A549 (cell line): ENCODE measurements around the gene FBXL4. TPM values are rescaled to one million over a fixed set of nuclear protein-coding genes. Genes with fewer than 3 reads are reported as not detected.

Experiments used
- ATAC-seq, 2 experiments: fragments of 200-7000 bp in 1 of 2; fragments of >200 bp in 1 of 2; cut with Nextera tagmentation in 1 of 2; cut with Tn5 transposase in 1 of 2; 3 replicates each; pipeline versions ENCODE4 v1.8.0 to v1.9.1; 2018 to 2020; ENCODE audit warnings: mild to moderate bottlenecking in 1 of 2, moderate library complexity in 1 of 2
- CTCF ChIA-PET: fragments of 300-600 bp; sonication (Branson Sonifier 250); formaldehyde crosslinking; extraction: SDS; loops from one replicate; lab custom pipeline; 2021; ENCODE audit warnings: antibody characterized with exemption, inconsistent platforms; lab: Yijun Ruan, JAX
- POLR2A ChIA-PET: fragments of 350-600 bp; formaldehyde crosslinking; extraction: SDS; loops from one replicate; lab custom pipeline; 2021; ENCODE audit warnings: antibody characterized with exemption, inconsistent platforms; lab: Yijun Ruan, JAX
- DNase-seq, 2 experiments: peaks; one replicate each; pipeline versions ENCODE4 v3.0.0 to v3.0.0-alpha.2; 2011 to 2016; ENCODE audit warnings: low read depth in 1 of 2, low spot score in 1 of 2
- FAIRE-seq: peaks from 2 replicates; lab custom pipeline; 2011; peaks lifted over from hg19 to GRCh38; lab: Jason Lieb, UNC
- H3K27ac ChIP-seq, 2 experiments: fragments of >200 bp; sonication (Bioruptor Twin); formaldehyde crosslinking; 3 replicates each; pipeline ENCODE4 v1.5.1; 2016 to 2017
- H3K4me1 ChIP-seq: fragments of >200 bp; sonication (Bioruptor Twin); formaldehyde crosslinking; 3 replicates; pipeline ENCODE4 v1.6.1; 2016
- H3K4me2 ChIP-seq: fragments of >200 bp; sonication (Bioruptor Twin); formaldehyde crosslinking; 3 replicates; pipeline ENCODE4 v1.6.1; 2016
- H3K4me3 ChIP-seq: fragments of >200 bp; sonication (Bioruptor Twin); formaldehyde crosslinking; 3 replicates; pipeline ENCODE4 v1.5.1; 2016
- H3K9me3 ChIP-seq: fragments of >200 bp; sonication (Bioruptor Twin); formaldehyde crosslinking; 3 replicates; pipeline ENCODE4 v1.6.1; 2016
- ATOH8 ChIP-seq: fragments of 250-450 bp; sonication (Bioruptor Pico); IDR thresholded peaks from 2 replicates; pipeline ENCODE4 v1.5.0; 2020; ENCODE audit warnings: low read depth, mild to moderate bottlenecking, moderate library complexity
- BHLHE40 ChIP-seq: IDR thresholded peaks from 2 replicates; pipeline ENCODE4 v1.6.1; 2012; ENCODE audit warnings: low read depth, low read length, inconsistent platforms
- CBX8 ChIP-seq: fragments of 200-600 bp; sonication (generic); IDR thresholded peaks from 2 replicates; pipeline ENCODE4 v1.6.1; 2016
- CHD4 ChIP-seq: fragments of 200-600 bp; sonication (generic); IDR thresholded peaks from 2 replicates; pipeline ENCODE4 v1.6.1; 2016; ENCODE audit warnings: antibody characterized with exemption, mild to moderate bottlenecking, borderline replicate concordance
- FOSL2 ChIP-seq, 2 experiments: fragments of 450-650 bp in 1 of 2; fragments of >200 bp in 1 of 2; sonication (Bioruptor Twin) in 1 of 2; formaldehyde crosslinking; IDR thresholded peaks; 2 replicates each; pipeline versions ENCODE4 v1.5.0 to v1.6.1; 2016 to 2020; ENCODE audit warnings: mild to moderate bottlenecking in 1 of 2, moderate library complexity in 1 of 2
- HMGXB4 ChIP-seq: fragments of 250-450 bp; sonication (Bioruptor Pico); IDR thresholded peaks from 2 replicates; pipeline ENCODE4 v1.5.0; 2021; ENCODE audit warnings: mild to moderate bottlenecking, moderate library complexity, borderline replicate concordance
- HOXA7 ChIP-seq: fragments of 250-450 bp; sonication (Bioruptor Pico); IDR thresholded peaks from 2 replicates; pipeline ENCODE4 v1.5.0; 2020; ENCODE audit warnings: mild to moderate bottlenecking, moderate library complexity
- JUN ChIP-seq, 2 experiments: fragments of >200 bp; sonication (Bioruptor Twin); formaldehyde crosslinking; IDR thresholded peaks; 2 replicates in 1 of 2; 3 replicates in 1 of 2; pipeline ENCODE4 v1.6.1; 2016 to 2017
- KDM1A ChIP-seq: fragments of 200-600 bp; sonication (generic); IDR thresholded peaks from 2 replicates; pipeline ENCODE4 v1.6.1; 2016; ENCODE audit warnings: low read depth, mild to moderate bottlenecking
- MAFK ChIP-seq: fragments of 450-650 bp; IDR thresholded peaks from 2 replicates; pipeline ENCODE4 v1.6.1; 2014; ENCODE audit not compliant: partially characterized antibody
- MAX ChIP-seq: IDR thresholded peaks from 2 replicates; pipeline ENCODE4 v1.6.1; 2012
- MYC ChIP-seq: IDR thresholded peaks from 2 replicates; pipeline ENCODE4 v1.6.1; 2012; ENCODE audit warnings: mild to moderate bottlenecking, inconsistent platforms, low read length, improper control_type of control experiment, borderline replicate concordance
- NR3C1 ChIP-seq: fragments of >200 bp; sonication (Bioruptor Twin); formaldehyde crosslinking; IDR thresholded peaks from 3 replicates; pipeline ENCODE4 v1.6.1; 2017
- RAD21 ChIP-seq, 2 experiments: fragments of >200 bp in 1 of 2; sonication (Bioruptor Twin) in 1 of 2; formaldehyde crosslinking in 1 of 2; IDR thresholded peaks in 1 of 2; conservative IDR thresholded peaks in 1 of 2; 2 replicates in 1 of 2; 3 replicates in 1 of 2; pipeline ENCODE4 v1.6.1; 2012 to 2018; ENCODE audit warnings: inconsistent platforms in 1 of 2
- RARB ChIP-seq: fragments of 250-450 bp; sonication (Bioruptor Pico); IDR thresholded peaks from 2 replicates; pipeline ENCODE4 v1.8.0; 2021; ENCODE audit warnings: mild to moderate bottlenecking, moderate library complexity
- RCOR1 ChIP-seq: fragments of 150-350 bp; IDR thresholded peaks from 2 replicates; pipeline ENCODE4 v1.6.1; 2014; ENCODE audit warnings: antibody characterized with exemption, low read length, low read depth
- RFX5 ChIP-seq: fragments of 450-650 bp; IDR thresholded peaks from 2 replicates; pipeline ENCODE4 v1.7.1; 2014; ENCODE audit warnings: antibody characterized with exemption, mild to moderate bottlenecking, moderate library complexity
- RNF2 ChIP-seq: fragments of 200-600 bp; sonication (generic); IDR thresholded peaks from 2 replicates; pipeline ENCODE4 v1.6.1; 2016; ENCODE audit warnings: low read depth, mild to moderate bottlenecking, antibody characterized with exemption, moderate library complexity, borderline replicate concordance
- SREBF2 ChIP-seq: fragments of 450-650 bp; IDR thresholded peaks from 2 replicates; pipeline ENCODE4 v1.6.1; 2014; ENCODE audit warnings: mild to moderate bottlenecking, moderate library complexity
- USF2 ChIP-seq: fragments of 450-650 bp; IDR thresholded peaks from 2 replicates; pipeline ENCODE4 v1.6.1; 2014; ENCODE audit warnings: antibody characterized with exemption
- ZNF302 ChIP-seq: fragments of 250-450 bp; sonication (Bioruptor Pico); IDR thresholded peaks from 2 replicates; pipeline ENCODE4 v1.9.0; 2021; ENCODE audit warnings: inconsistent platforms, mild to moderate bottlenecking, moderate library complexity
- ZSCAN20 ChIP-seq: fragments of 250-450 bp; sonication (Bioruptor Pico); IDR thresholded peaks from 2 replicates; pipeline ENCODE4 v1.8.0; 2022; ENCODE audit warnings: mild to moderate bottlenecking, moderate library complexity
- WGBS: methylation state at CpG from one replicate; pipeline ENCODE4 v1.1.6; 2017; ENCODE audit errors: missing lambda C conversion rate; 5-methylcytosine and 5-hydroxymethylcytosine counted together
- polyA plus RNA-seq, 4 experiments: library from polyadenylated mRNA; depleted of rRNA in 3 of 4; stranded (reverse); fragments of >200 nt; fragmentation: RNase III in 1 of 4; extraction: RNeasy Plus Mini Kit Qiagen cat#74134 plus additional on column Dnase treatment in 1 of 4; gene quantifications; 2 replicates in 3 of 4; 3 replicates in 1 of 4; pipeline ENCODE4 v1.2.3, GENCODE V29; 2011 to 2017
- TF ChIP-seq, protein P1 (sequence below): fragments of 150-350 bp; IDR thresholded peaks from 2 replicates; pipeline ENCODE4 v1.6.1; 2014; ENCODE audit warnings: low read depth, mild to moderate bottlenecking, low read length
- TF ChIP-seq, protein P2 (sequence below): IDR thresholded peaks from 2 replicates; pipeline ENCODE4 v1.6.1; 2012; ENCODE audit warnings: low read depth, borderline replicate concordance

The FBXL4 gene
- polyA plus RNA-seq, 2 of the 4 experiments (the other 2 are of a cell fraction), result 6.5 to 21.6 TPM

GRCh38 chr6:98824902-98825599, 122.7 kb downstream of the FBXL4 start:
- ChIA-PET POLR2A (no interaction called here), CTCF (no interaction called here)
- no peak for DNase-seq
- FAIRE-seq, result no peak
- H3K4me2 ChIP-seq, result peak overlapping the region; percentile 50
- H3K4me3 ChIP-seq, result 0 out of 3 replicates have a peak overlapping the region, but pooled peaks have one; percentile 15
- TF ChIP-seq, protein P1, sequence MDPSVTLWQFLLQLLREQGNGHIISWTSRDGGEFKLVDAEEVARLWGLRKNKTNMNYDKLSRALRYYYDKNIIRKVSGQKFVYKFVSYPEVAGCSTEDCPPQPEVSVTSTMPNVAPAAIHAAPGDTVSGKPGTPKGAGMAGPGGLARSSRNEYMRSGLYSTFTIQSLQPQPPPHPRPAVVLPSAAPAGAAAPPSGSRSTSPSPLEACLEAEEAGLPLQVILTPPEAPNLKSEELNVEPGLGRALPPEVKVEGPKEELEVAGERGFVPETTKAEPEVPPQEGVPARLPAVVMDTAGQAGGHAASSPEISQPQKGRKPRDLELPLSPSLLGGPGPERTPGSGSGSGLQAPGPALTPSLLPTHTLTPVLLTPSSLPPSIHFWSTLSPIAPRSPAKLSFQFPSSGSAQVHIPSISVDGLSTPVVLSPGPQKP, result no peak
- TF ChIP-seq RNF2 (no peak), NR3C1 (no peak), JUN (IDR thresholded peaks at IDR 0.05) (no peak), RAD21 (conservative IDR thresholded peaks at IDR 0.05 in 1 of 2, IDR thresholded peaks at IDR 0.05 in 1 of 2) (no peak), BHLHE40 (no peak), KDM1A (no peak), CBX8 (no peak), ZNF302 (CRISPR knock-in tag) (no peak), FOSL2 (IDR thresholded peaks at IDR 0.05) (no peak), FOSL2 (CRISPR knock-in tag; IDR thresholded peaks at IDR 0.05) (no peak), MAFK (no peak), HOXA7 (no peak), HMGXB4 (CRISPR knock-in tag) (no peak)
- TF ChIP-seq, protein P2, sequence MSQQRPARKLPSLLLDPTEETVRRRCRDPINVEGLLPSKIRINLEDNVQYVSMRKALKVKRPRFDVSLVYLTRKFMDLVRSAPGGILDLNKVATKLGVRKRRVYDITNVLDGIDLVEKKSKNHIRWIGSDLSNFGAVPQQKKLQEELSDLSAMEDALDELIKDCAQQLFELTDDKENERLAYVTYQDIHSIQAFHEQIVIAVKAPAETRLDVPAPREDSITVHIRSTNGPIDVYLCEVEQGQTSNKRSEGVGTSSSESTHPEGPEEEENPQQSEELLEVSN, result no peak
- no peaks in the 10 kb centered on the region for H3K4me1 ChIP-seq
- H3K27ac ChIP-seq, result no peak overlapping the region
- 22% methylated on average over 7 of the region's 32 CpGs for WGBS
- peak in 1 of 2 experiments; percentile 22; a peak in 2 of 6 replicates for ATAC-seq
- no peaks in the 10 kb centered on the region for H3K9me3 ChIP-seq

GRCh38 chr6:98824162-98824901, 123.4 kb downstream of the FBXL4 start:
- H3K4me1 ChIP-seq, result no peaks in the 10 kb centered on the region
- FAIRE-seq, result no peak
- 17% methylated on average over 28 of the region's 44 CpGs for WGBS
- no peak overlapping the region for H3K4me3 ChIP-seq
- peak in 1 of 2 experiments; percentile 69; a peak in 3 of 6 replicates for ATAC-seq
- POLR2A ChIA-PET, result no interaction called here
- H3K4me2 ChIP-seq, result peak overlapping the region; percentile 50
- H3K27ac ChIP-seq, result no peak overlapping the region
- TF ChIP-seq MAFK (no peak), RFX5 (no peak), RCOR1 (no peak), ZSCAN20 (CRISPR knock-in tag) (no peak), CHD4 (no peak), MAX (no peak), MYC (no peak), RARB (CRISPR knock-in tag) (no peak), ATOH8 (no peak), SREBF2 (no peak), USF2 (no peak)
- TF ChIP-seq, protein P2, result no peak
- H3K9me3 ChIP-seq, result no peaks in the 10 kb centered on the region
- CTCF ChIA-PET, result no interaction called here
- DNase-seq, result no peak
